HepG2 (cell line): ENCODE measurements around the gene UBB. TPM values are rescaled to one million over a fixed set of nuclear protein-coding genes. Genes with fewer than 3 reads are reported as not detected.

Experiments
- ATAC-seq: fragments of 200-7000 bp; cut with Tn5 transposase; 3 replicates; pipeline ENCODE4 v1.9.1; 2020; ENCODE audit warnings: mild to moderate bottlenecking, moderate library complexity
- BruUV-seq: library from RNA; stranded (reverse); fragments of 400-500 nt; replicated peaks from 2 replicates; lab custom pipeline; 2021; lab: Mats Ljungman, UMichigan
- CTCF ChIA-PET: fragments of 300-600 bp; formaldehyde crosslinking; extraction: SDS; loops from one replicate; lab custom pipeline; 2021; ENCODE audit warnings: low total read pairs, inconsistent platforms, low intra/inter-chr PET ratio; lab: Yijun Ruan, JAX
- POLR2A ChIA-PET: fragments of 350-600 bp; sonication (Branson Sonifier 250); formaldehyde crosslinking; loops from one replicate; lab custom pipeline; 2020; ENCODE audit warnings: antibody characterized with exemption, inconsistent platforms; lab: Yijun Ruan, JAX
- DNase-seq: peaks from one replicate; pipeline ENCODE4 v3.0.0-alpha.2; 2015; ENCODE audit warnings: low spot score
- FAIRE-seq: peaks from 3 replicates; lab custom pipeline; 2011; peaks lifted over from hg19 to GRCh38; lab: Jason Lieb, UNC
- H2AFZ ChIP-seq: one replicate; pipeline ENCODE4 v1.6.1; 2011; ENCODE audit warnings: low read length, inconsistent platforms
- H3K27ac ChIP-seq: fragments of 300-600 bp; 3 replicates; pipeline ENCODE4 v1.8.0; 2011; ENCODE audit warnings: mixed run types, mild to moderate bottlenecking, mixed read lengths, low read length, inconsistent platforms; ENCODE audit not compliant: insufficient read depth; ENCODE audit errors: extremely low read length
- H3K27me3 ChIP-seq, 2 experiments: fragments of 200-600 bp in 1 of 2; 2 replicates in 1 of 2; 3 replicates in 1 of 2; pipeline versions ENCODE4 v1.6.0 to v1.8.0; 2011; ENCODE audit warnings: low read length in 2 of 2, mild to moderate bottlenecking in 2 of 2, moderate library complexity in 2 of 2, inconsistent platforms in 1 of 2; ENCODE audit not compliant: insufficient read depth in 2 of 2, control insufficient read depth in 1 of 2
- H3K36me3 ChIP-seq, 2 experiments: fragments of 200-600 bp in 1 of 2; replicated peaks in 1 of 2; 2 replicates in 1 of 2; 3 replicates in 1 of 2; pipeline versions ENCODE4 v1.5.1 to v1.8.0; 2011; ENCODE audit warnings: low read length in 2 of 2, inconsistent platforms in 1 of 2; ENCODE audit not compliant: insufficient read depth in 2 of 2, control insufficient read depth in 1 of 2
- H3K4me1 ChIP-seq: 2 replicates; pipeline ENCODE4 v1.5.1; 2012; ENCODE audit warnings: low read length, inconsistent platforms; ENCODE audit not compliant: insufficient read depth
- H3K4me2 ChIP-seq: 2 replicates; pipeline ENCODE4 v1.6.0; 2011; ENCODE audit warnings: low read depth, low read length, inconsistent platforms
- H3K4me3 ChIP-seq, 3 experiments: fragments of 200-600 bp in 1 of 3; sonication (generic), shearing (Covaris generic) in 1 of 3; replicated peaks in 1 of 3; 2 replicates each; pipeline ENCODE4 v1.5.1; 2011 to 2016; ENCODE audit warnings: low read length in 3 of 3, inconsistent platforms in 2 of 3, low read depth in 2 of 3, mild to moderate bottlenecking in 2 of 3, control low read depth in 1 of 3, mixed read lengths in 1 of 3; ENCODE audit not compliant: insufficient read depth in 1 of 3
- H3K79me2 ChIP-seq: one replicate; pipeline ENCODE4 v1.6.1; 2011; ENCODE audit warnings: low read length, inconsistent platforms; ENCODE audit not compliant: insufficient read depth
- H3K9ac ChIP-seq: 2 replicates; pipeline ENCODE4 v1.6.0; 2011; ENCODE audit warnings: mild to moderate bottlenecking, low read depth, low read length, inconsistent platforms; ENCODE audit not compliant: insufficient read depth
- H3K9me3 ChIP-seq: 2 replicates; pipeline ENCODE4 v1.5.1; 2012; ENCODE audit warnings: mild to moderate bottlenecking, low read length
- H4K20me1 ChIP-seq: 2 replicates; pipeline ENCODE4 v1.6.0; 2011; ENCODE audit warnings: inconsistent platforms, mild to moderate bottlenecking, low read length, moderate library complexity; ENCODE audit not compliant: insufficient read depth
- POLR2A ChIP-seq, 2 experiments: IDR thresholded peaks; 2 replicates each; pipeline ENCODE4 v1.6.1; 2011; ENCODE audit warnings: low read depth in 2 of 2, low read length in 2 of 2, mild to moderate bottlenecking in 1 of 2, moderate library complexity in 1 of 2; ENCODE audit not compliant: insufficient read depth in 1 of 2
- RBM22 ChIP-seq: fragments of 200-400 bp; formaldehyde crosslinking; optimal IDR thresholded peaks from 2 replicates; pipeline ENCODE3; 2017; ENCODE audit warnings: mild to moderate bottlenecking, low read length, moderate library complexity
- ZEB1 ChIP-seq: IDR thresholded peaks from 2 replicates; pipeline ENCODE4 v1.6.1; 2012; ENCODE audit warnings: mild to moderate bottlenecking, low read depth, inconsistent platforms; ENCODE audit not compliant: insufficient replicate concordance
- ZIK1 ChIP-seq: sonication (generic); formaldehyde crosslinking; IDR thresholded peaks from 2 replicates; pipeline ENCODE4 v1.5.0; 2020; ENCODE audit warnings: mild to moderate bottlenecking, low read depth, missing genetic modification reagents, borderline replicate concordance
- ZNF207 ChIP-seq: fragments of 450-650 bp; IDR thresholded peaks from 2 replicates; pipeline ENCODE4 v1.6.1; 2016; ENCODE audit warnings: antibody characterized with exemption, borderline replicate concordance
- ZNF333 ChIP-seq: sonication (generic); formaldehyde crosslinking; IDR thresholded peaks from 2 replicates; pipeline ENCODE4 v1.4.0; 2020; ENCODE audit warnings: mild to moderate bottlenecking, missing genetic modification reagents, borderline replicate concordance
- ZNF543 ChIP-seq: sonication (generic); formaldehyde crosslinking; IDR thresholded peaks from 2 replicates; pipeline ENCODE4 v1.4.0; 2020; ENCODE audit warnings: mild to moderate bottlenecking, missing genetic modification reagents
- WGBS: methylation state at CpG from one replicate; pipeline ENCODE4 v1.1.6; 2017; ENCODE audit warnings: low lambda C conversion rate; 5-methylcytosine and 5-hydroxymethylcytosine counted together
- in situ Hi-C: cut with HindIII; loops from 2 replicates; pipeline ENCODE4 v1.10.0; 2017; ENCODE audit warnings: low pct_unique_long_range_greater_than_20kb; ENCODE audit not compliant: extremely low pct_ligation_motif_present
- intact Hi-C: fragments of 100-400 bp; cut with micrococcal nuclease; formaldehyde crosslinking; loops from one replicate; pipeline ENCODE4 v1.10.0; 2022; ENCODE audit not compliant: unreplicated experiment
- polyA plus RNA-seq, 8 experiments: library from polyadenylated mRNA; depleted of rRNA in 3 of 8; stranded (reverse) in 7 of 8; unstranded in 1 of 8; fragments of >200 nt; fragmentation: Illumina TruSeq in 4 of 8; extraction: Trizol in 4 of 8; gene quantifications; 2 replicates each; pipeline versions ENCODE4 v1.2.1 to v1.2.3, GENCODE V29; 2011 to 2016; ENCODE audit warnings: low read depth in 4 of 8, missing spikeins in 1 of 8, mixed read lengths in 1 of 8; ENCODE audit not compliant: insufficient read depth in 1 of 8
- total RNA-seq, 5 experiments: library from RNA; depleted of rRNA; stranded (reverse); fragments of >200 nt; fragmentation: Illumina TruSeq; extraction: Trizol; gene quantifications; 2 replicates each; pipeline ENCODE4 v1.2.3, GENCODE V29; 2016; ENCODE audit warnings: low read depth in 1 of 5
- TF ChIP-seq, protein P1 (sequence below): sonication (generic); formaldehyde crosslinking; IDR thresholded peaks from 2 replicates; pipeline ENCODE4 v1.4.0; 2020; ENCODE audit warnings: missing genetic modification reagents
- TF ChIP-seq, protein P2 (sequence below): sonication (generic); formaldehyde crosslinking; IDR thresholded peaks from 2 replicates; pipeline ENCODE4; 2020; ENCODE audit warnings: missing genetic modification reagents, mild to moderate bottlenecking, borderline replicate concordance

UBB gene
- total and polyA plus RNA-seq, 2 of the 13 experiments (the other 11 are each of a cell fraction or from before 2014, with no cell fraction given) = 1,130 to 2,066 TPM

DNA sequence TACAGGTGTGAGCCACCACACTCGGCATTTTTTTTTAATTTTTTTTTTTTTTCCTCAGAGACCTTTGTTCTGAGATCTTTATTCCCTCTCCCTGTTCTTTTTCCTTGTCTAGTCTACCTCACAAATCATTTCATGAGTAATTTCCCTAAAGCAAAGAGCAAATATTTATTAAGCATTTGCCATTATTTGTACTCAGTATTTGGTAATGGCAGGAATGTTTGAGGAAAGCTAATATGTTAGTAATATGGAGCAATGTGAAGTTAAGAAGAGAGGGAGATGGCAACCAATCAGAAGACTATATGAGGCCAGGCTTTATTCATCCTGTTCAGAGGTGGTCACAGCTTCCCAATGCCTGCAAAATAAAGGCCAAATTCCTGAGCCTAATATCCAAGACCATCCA is 40.9 kb upstream of the UBB start:
- no peak for TF ChIP-seq ZNF543 (CRISPR knock-in tag)
- TF ChIP-seq ZNF207 = no peak
- no peak for TF ChIP-seq ZIK1 (CRISPR knock-in tag)
- TF ChIP-seq, protein P1, sequence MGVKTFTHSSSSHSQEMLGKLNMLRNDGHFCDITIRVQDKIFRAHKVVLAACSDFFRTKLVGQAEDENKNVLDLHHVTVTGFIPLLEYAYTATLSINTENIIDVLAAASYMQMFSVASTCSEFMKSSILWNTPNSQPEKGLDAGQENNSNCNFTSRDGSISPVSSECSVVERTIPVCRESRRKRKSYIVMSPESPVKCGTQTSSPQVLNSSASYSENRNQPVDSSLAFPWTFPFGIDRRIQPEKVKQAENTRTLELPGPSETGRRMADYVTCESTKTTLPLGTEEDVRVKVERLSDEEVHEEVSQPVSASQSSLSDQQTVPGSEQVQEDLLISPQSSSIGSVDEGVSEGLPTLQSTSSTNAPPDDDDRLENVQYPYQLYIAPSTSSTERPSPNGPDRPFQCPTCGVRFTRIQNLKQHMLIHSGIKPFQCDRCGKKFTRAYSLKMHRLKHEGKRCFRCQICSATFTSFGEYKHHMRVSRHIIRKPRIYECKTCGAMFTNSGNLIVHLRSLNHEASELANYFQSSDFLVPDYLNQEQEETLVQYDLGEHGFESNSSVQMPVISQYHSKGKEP (CRISPR knock-in tag) = no peak
- no peak for TF ChIP-seq ZEB1
- no peak for TF ChIP-seq ZNF333
- in situ Hi-C loops (no loop called here), intact Hi-C loops (no loop called here)
- H4K20me1 ChIP-seq = no peaks in the 10 kb centered on the region
- ATAC-seq = peak; percentile 44
- no peaks in the 10 kb centered on the region for H3K9me3 ChIP-seq
- peaks cover 9 to 20% of the 10 kb centered on the region in 2 experiments; a peak in 3 of 5 replicates for H3K36me3 ChIP-seq
- BruUV-seq = no TSS peak
- no peak overlapping the region for H3K4me2 ChIP-seq
- no peaks in the 10 kb centered on the region for H3K27me3 ChIP-seq
- no peak overlapping the region for H3K4me3 ChIP-seq
- no peak for FAIRE-seq
- WGBS = 60% methylated on average over 1 of the region's 1 CpG
- no peaks in the 10 kb centered on the region for H3K4me1 ChIP-seq
- H3K79me2 ChIP-seq = no peaks in the 10 kb centered on the region
- CTCF ChIA-PET = no interaction called here
- H3K27ac ChIP-seq = no peak overlapping the region
- POLR2A ChIA-PET = interaction anchor here (1.1 to 5.1 kb wide), 9 partner anchors 9 to 53 kb away, joined by 4 to 23 read pairs (median 10); partner anchors contain the start of genes CENPV and UBB
- H3K9ac ChIP-seq = no peak overlapping the region
- peak; percentile 63 for DNase-seq
- H2AFZ ChIP-seq = no peak overlapping the region

DNA sequence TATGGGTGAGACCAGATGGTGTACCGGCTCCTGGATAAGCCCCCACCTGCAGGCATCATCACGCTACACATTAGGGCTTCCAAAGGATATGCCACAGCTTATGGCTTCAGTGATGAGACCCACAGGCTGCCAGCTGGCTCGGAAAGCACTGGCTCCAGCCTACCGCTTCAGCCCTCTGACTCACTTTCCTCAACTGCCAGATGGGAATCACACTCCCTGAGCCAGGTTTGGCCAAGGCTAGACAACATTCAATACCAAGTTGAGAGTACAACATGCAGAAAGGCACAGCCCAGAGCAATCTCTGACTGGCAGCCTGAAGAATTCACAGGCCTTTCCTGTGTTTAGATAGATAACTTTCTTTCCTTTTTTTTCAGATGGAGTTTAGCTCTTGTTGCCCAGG is 37.9 kb upstream of the UBB start:
- H4K20me1 ChIP-seq = no peaks in the 10 kb centered on the region
- no TSS peak for BruUV-seq
- H3K27ac ChIP-seq = no peak overlapping the region
- POLR2A ChIA-PET = interaction anchor here (0.9 to 5.1 kb wide), 6 partner anchors 9 to 96 kb away, joined by 3 to 23 read pairs (median 6); partner anchors contain the start of gene CENPV
- 100% methylated on average over 3 of the region's 4 CpGs for WGBS
- H3K4me2 ChIP-seq = no peak overlapping the region
- H3K9ac ChIP-seq = no peak overlapping the region
- peak in 1 of 2 experiments; percentile 37; a peak in 1 of 4 replicates for TF ChIP-seq POLR2A (IDR thresholded peaks at IDR 0.05; ENCODE audit: insufficient read depth in 1 of 2, low read depth in 2 of 2, low read length in 2 of 2)
- TF ChIP-seq, protein P2, sequence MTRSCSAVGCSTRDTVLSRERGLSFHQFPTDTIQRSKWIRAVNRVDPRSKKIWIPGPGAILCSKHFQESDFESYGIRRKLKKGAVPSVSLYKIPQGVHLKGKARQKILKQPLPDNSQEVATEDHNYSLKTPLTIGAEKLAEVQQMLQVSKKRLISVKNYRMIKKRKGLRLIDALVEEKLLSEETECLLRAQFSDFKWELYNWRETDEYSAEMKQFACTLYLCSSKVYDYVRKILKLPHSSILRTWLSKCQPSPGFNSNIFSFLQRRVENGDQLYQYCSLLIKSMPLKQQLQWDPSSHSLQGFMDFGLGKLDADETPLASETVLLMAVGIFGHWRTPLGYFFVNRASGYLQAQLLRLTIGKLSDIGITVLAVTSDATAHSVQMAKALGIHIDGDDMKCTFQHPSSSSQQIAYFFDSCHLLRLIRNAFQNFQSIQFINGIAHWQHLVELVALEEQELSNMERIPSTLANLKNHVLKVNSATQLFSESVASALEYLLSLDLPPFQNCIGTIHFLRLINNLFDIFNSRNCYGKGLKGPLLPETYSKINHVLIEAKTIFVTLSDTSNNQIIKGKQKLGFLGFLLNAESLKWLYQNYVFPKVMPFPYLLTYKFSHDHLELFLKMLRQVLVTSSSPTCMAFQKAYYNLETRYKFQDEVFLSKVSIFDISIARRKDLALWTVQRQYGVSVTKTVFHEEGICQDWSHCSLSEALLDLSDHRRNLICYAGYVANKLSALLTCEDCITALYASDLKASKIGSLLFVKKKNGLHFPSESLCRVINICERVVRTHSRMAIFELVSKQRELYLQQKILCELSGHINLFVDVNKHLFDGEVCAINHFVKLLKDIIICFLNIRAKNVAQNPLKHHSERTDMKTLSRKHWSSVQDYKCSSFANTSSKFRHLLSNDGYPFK (CRISPR knock-in tag) = no peak
- TF ChIP-seq RBM22 = peak; percentile 48
- in situ Hi-C loops (no loop called here), intact Hi-C loops (no loop called here)
- FAIRE-seq (no peak), DNase-seq (no peak), ATAC-seq (peak; percentile 10; the same call in 2 of the 3 replicates)
- H3K27me3 ChIP-seq = no peaks in the 10 kb centered on the region
- no peaks in the 10 kb centered on the region for H3K9me3 ChIP-seq
- H3K4me1 ChIP-seq = no peaks in the 10 kb centered on the region
- H2AFZ ChIP-seq = no peak overlapping the region
- CTCF ChIA-PET = no interaction called here
- H3K36me3 ChIP-seq = peaks cover 12 to 27% of the 10 kb centered on the region in 2 experiments; a peak in 3 of 5 replicates
- no peaks in the 10 kb centered on the region for H3K79me2 ChIP-seq
- H3K4me3 ChIP-seq = no peak overlapping the region
